ENCODE data around the gene SLC25A38.
A peak's percentile ranks its signal among the peaks of the same experiment; 100 is the strongest.
"Not testable (repeated sequence)": the region's sequence is repeated elsewhere in the genome, so short reads cannot be mapped to it uniquely, and the experiment has no call there.

SLC25A38 gene, protein sequence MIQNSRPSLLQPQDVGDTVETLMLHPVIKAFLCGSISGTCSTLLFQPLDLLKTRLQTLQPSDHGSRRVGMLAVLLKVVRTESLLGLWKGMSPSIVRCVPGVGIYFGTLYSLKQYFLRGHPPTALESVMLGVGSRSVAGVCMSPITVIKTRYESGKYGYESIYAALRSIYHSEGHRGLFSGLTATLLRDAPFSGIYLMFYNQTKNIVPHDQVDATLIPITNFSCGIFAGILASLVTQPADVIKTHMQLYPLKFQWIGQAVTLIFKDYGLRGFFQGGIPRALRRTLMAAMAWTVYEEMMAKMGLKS

GRCh38 chr3:39383045-39383880 lies at the start of gene SLC25A38:
Gene SLC25A38, plus strand, starts transcription at chr3:39383370. Its CDS starts 355 bp downstream, at chr3:39383725.
- peak; percentile 84 for DNase-seq

DNA sequence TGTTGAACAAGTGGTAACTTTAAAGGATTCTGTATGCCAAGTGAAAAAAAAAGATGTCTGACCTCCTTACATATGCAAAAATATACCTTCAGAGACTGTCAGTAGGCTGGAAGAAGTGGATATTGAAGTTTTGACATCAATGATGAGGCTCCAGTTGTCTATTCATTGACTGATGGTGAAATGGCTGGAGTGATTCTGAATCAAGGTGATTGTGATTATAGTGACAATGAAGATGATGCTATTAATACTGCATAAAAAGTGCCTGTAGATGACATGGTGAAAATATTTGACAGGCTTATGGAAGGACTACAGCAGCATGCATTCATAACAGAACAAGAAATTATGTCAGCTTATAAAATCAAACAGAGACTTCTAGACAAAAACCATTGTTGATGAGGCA lies 49.6 kb upstream of the SLC25A38 start:
- no peak for DNase-seq

DNA sequence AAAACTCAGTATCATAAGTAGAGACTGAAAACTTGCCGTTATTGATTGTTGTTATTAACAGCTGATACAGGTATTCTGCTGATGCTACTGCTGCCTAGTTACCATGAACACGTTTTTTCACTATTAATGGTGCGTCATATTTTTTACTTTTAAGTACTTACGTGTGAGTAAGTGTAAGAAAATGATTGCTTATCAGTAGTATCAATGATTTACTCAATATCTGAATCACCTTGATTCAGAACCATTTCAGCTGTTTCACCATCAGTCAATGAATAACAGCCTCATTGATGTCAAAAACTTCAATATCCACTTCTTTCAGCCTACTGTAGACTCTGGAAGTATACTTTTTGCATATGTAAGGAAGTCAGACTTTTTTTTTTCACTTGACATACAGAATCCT lies 49.0 kb upstream of the SLC25A38 start:
- no peak for DNase-seq

DNA sequence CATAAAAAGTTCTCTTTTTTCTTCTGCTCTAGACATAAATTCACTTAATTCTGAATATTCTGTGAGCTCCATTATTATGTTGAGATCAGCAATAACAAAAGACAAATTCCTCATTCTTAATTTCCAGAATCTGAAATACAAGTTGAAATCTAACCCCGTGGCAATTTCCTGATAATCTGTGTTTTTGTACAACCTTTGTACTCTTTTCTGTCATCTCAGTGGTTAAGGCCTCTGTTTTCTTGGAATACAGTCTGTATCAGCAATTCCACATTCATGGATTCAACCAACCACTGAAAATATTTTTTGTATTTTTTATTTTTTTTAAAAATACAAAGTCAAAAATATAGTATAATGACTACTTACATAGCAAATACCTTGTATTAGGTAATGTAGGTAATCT lies 45.0 kb upstream of the SLC25A38 start:
- DNase-seq: no peak

DNA sequence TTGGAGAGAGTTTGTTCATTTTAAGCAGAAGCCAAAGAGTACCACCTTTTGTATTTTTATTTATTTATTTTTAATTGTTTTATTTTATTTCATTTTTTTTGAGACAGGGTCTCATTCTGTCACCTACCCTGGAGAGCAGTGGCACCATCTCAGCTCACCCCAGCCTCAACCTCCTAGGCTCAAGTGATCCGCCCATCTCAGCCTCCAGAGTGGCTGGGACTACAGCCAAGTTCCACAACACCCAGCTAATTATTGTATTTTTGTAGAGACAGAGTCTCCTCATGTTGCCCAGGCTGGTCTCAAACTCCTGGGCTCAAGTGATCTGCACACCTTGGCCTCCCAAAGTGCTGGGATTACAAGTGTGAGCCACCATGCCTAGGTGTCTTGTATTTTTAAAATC lies 44.1 kb upstream of the SLC25A38 start:
- no peak for DNase-seq

GRCh38 chr3:39343076-39343717 lies 40.0 kb upstream of the SLC25A38 start:
- DNase-seq: no peak

- no peak for DNase-seq
Observed at GRCh38 chr3:39343760-39344159, 39.4 kb upstream of the SLC25A38 start.

- DNase-seq: no peak
Observed at GRCh38 chr3:39344746-39345344, 38.3 kb upstream of the SLC25A38 start.

DNA sequence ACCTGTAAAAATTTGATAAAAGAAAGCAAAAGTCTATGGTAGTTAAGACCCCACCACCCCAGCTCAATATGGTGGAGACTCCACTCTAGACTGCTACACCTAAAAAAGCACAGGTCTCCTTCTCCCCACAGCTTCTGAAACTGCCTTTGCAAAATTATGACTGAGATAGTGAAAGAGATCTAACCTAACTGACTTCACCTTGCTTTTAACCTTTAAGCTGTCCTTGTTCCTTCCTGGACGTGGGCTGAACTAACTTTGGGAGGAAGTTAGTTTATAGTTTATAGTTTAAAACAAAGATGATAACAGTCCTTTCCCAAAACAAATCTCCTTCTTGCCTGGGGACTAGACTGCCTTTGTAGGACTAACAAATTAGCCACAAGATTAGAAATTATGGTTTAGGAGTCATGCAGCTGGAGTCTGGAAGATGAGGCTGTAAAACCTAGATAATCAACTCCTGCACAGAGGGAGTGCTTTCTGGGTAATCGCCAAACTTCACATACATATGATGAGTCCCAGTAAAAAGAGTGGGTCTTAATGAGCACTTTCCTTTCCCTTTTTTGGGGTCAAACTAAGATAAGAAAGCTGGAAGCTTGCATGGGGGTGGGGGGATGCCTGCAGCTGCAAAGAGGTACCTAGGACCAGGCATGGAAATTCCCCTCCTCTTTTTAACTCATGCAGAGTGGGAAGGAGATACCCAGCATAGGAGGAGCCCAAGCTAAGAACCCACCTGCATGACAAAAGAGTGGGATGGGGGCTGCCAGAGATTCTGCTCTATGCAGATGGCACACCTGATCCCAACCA lies 36.2 kb upstream of the SLC25A38 start:
- no peak for DNase-seq

GRCh38 chr3:39347586-39347876 lies 35.6 kb upstream of the SLC25A38 start:
- DNase-seq: no peak

- DNase-seq: no peak
Observed at GRCh38 chr3:39349080-39349479, 34.1 kb upstream of the SLC25A38 start.

GRCh38 chr3:39350714-39351113 lies 32.5 kb upstream of the SLC25A38 start:
- no peak for DNase-seq

- DNase-seq: not testable (repeated sequence)
Observed at GRCh38 chr3:39351134-39351533, 32.0 kb upstream of the SLC25A38 start.

DNA sequence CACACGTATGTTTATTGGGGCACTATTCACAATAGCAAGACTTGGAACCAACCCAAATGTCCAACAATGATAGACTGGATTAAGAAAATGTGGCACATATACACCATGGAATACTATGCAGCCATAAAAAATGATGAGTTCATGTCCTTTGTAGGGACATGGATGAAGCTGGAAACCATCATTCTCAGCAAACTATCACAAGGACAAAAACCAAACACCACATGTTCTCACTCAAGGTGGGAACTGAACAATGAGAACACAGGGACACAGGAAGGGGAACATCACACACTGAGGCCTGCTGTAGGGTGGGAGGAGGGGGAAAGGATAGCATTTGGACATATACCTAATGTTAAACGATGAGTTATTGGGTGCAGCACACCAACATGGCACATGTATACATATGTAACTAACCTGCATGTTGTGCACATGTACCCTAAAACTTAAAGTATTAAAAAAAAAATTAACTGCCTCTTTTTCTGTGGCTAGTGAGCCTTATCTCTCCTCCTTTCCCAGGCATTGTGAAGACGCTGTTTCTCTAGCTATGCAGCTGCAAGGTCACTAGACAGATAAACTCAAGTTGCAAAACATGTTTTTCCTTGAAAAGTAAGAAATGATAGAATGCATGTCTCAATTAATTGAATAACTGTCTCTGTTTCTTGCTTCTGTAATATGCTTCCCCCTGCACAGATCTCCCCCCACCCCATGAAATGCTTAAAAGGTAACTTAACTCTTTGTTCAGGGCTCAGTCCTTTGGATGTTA lies 29.8 kb upstream of the SLC25A38 start:
- DNase-seq: not testable (repeated sequence)

DNA sequence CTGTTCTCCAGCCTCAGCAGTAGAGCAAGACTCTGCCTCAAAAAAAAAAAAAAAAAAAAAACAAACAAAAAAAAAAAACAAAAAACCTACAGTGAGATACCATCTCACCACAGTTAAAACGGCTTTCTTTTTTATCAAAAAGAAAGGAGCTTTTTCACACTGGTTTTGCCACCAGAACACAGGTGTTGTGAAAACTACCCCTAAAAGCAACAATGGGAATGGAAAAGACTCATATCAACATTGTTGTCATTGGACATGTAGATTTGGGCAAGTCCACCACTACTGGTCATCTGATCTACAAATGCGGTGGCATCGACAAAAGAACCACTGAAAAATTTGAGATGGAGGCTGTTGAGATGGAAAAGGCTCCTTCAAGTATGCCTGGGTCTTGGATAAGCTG lies 24.8 kb upstream of the SLC25A38 start:
- no peak for DNase-seq

DNA sequence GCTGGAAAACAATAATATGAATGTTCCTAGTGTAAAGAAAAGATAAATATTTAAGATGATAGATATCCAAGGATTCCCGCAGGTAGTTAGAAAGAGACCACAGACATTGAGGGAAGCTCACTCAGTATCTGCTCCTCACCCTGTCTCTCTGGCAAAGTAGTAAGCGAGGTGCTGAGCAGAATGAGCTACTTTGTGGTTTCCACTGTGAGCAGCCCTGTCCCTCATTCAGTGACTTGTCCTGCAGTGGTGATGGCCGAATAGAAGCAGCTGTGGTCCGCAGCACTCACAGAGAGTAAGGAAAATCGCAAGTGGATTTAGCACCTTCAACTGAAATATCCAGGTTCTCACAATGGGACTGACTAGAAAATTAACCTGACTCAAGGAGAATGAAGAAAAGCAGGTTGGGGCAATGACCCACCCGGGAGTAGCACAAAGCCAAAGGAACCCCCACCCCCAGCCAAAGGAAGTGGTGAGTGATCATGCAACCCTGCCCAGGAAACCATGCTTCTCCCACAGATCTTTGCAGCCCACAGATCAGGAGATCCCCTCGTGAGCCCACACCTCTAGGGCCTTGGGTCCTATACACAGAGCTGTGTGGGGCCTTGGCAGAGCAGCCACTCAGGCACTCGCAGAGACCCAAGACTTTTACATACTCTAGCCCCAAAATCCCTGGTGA lies 21.8 kb upstream of the SLC25A38 start:
- no peak for DNase-seq

GRCh38 chr3:39362192-39362591 lies 21.0 kb upstream of the SLC25A38 start:
- DNase-seq: no peak

DNA sequence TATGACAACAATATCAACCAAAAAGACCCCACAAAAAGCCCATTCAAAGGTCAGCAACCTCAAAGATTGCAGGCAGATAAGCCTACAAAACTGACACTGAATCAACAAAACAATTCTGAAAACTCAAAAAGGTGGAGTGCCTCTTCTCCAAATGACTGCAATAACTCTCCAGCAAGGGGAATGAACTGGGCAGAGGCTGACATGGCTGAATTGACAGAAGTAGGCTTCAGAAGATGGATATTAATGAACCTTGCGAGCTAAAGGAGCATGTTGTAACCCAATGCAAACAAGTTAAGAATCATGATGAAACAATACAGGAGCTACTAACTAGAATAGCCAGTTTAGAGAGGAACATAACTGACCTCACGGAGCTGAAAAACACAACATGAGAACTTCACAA lies 20.4 kb upstream of the SLC25A38 start:
- DNase-seq: no peak

- not testable (repeated sequence) for DNase-seq
Observed at GRCh38 chr3:39370450-39370849, 12.7 kb upstream of the SLC25A38 start.

DNA sequence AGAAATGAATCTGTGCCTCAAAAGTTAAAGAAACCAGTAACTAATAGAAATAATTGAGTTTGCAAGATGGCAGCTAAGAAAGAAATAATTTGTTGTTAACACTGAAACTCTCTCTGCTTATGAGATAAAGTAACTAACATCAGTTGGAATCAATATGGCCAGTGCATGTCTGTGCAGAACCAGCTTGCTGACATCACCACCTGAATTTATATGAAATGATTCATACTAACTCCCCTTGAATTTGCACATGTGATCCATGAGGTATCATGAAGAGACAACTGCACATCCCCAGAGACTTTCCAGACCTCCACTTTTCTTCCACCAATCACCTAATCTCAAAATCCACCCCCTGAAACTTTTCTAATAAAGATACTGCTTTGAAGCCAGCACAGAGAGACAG lies 10.3 kb upstream of the SLC25A38 start:
- no peak for DNase-seq

GRCh38 chr3:39376959-39377634 lies 6.1 kb upstream of the SLC25A38 start:
- DNase-seq: no peak

All from fibroblast of skin of right biceps (primary cell).